ENCODE data around the gene ATP6V0A4. TPM values are rescaled to one million over a fixed set of nuclear protein-coding genes. Genes with fewer than 3 reads are reported as not detected.

ATP6V0A4 gene
- total RNA-seq, 2 donors from 2014 or later, result not detected

DNA sequence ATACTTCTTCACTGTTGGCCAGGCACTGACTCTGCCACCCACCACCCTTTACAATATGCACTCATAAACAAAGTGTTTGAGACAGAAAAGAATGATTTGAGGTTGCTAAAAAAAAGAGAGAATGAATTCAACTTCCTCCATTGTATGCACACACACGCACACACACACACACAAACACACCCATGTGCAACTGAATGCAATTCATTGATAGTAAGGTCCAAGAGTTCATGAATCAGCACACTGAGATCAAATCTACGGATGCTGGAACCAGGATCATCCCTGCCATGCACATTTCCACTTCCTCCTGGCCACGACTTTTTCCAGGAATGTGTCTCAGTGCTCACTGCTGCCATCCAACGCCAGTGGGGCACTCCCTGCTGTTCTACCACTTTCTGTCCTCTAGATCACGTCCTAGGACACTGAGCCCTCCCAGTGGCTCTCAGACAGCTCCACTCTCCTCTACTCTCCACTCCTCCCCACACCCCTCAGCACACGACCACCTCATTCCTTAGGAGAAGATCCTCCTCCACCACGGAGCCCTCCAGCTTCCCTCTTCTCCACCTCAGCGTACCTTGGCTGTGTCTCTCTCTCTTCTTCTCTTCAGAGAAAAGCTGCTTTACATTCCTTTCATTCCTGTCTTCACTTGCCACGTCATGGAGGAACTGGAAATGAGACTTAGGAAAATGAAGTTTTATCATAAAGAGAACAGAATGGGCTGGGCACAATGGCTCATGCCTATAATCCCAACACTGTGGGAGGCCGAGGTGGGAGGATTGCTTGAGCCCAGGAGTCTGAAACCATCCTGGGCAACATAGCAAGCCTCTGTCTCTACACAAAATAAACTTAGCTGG is 12.2 kb downstream of the ATP6V0A4 start:
- DNase-seq (no peak), ATAC-seq (no peak)
- intact Hi-C loops (cut with DNase I), result no loop called here
- Histone ChIP-seq H3K4me3 (no peak overlapping the region), H3K27ac (no peak overlapping the region), H3K9me3 (no peaks in the 10 kb centered on the region), H3K36me3 (replicated peaks in 1 of 2; ENCODE audit: insufficient read depth in 1 of 2, low read depth in 2 of 2) (no peaks in the 10 kb centered on the region), H3K4me1 (no peaks in the 10 kb centered on the region), H3K27me3 (no peaks in the 10 kb centered on the region)
- no peak for TF ChIP-seq CTCF (IDR thresholded peaks at IDR 0.05)
- no peak for TF ChIP-seq POLR2A (IDR thresholded peaks at IDR 0.05)
- 43 to 51% methylated on average over 10 of the region's 10 CpGs for WGBS, 2 donors

GRCh38 chr7:138784692-138785091 is 13.3 kb downstream of the ATP6V0A4 start:
- H3K9me3 ChIP-seq, result no peaks in the 10 kb centered on the region
- no peak overlapping the region for H3K27ac ChIP-seq
- H3K4me3 ChIP-seq, result no peak overlapping the region
- H3K27me3 ChIP-seq, result no peaks in the 10 kb centered on the region
- H3K4me1 ChIP-seq, result no peaks in the 10 kb centered on the region
- TF ChIP-seq POLR2A (IDR thresholded peaks at IDR 0.05), result no peak
- TF ChIP-seq CTCF (IDR thresholded peaks at IDR 0.05), result no peak
- no peaks in the 10 kb centered on the region for H3K36me3 ChIP-seq (replicated peaks in 1 of 2; ENCODE audit: insufficient read depth in 1 of 2, low read depth in 2 of 2)
- 61 to 71% methylated on average over 4 of the region's 4 CpGs for WGBS, 2 donors
- DNase-seq, result no peak
- intact Hi-C loops (cut with DNase I), result no loop called here
- no peak for ATAC-seq

GRCh38 chr7:138781004-138781403 is 17.0 kb downstream of the ATP6V0A4 start:
- no peaks in the 10 kb centered on the region for H3K27me3 ChIP-seq
- no peak overlapping the region for H3K4me3 ChIP-seq
- H3K4me1 ChIP-seq, result no peaks in the 10 kb centered on the region
- no peak for ATAC-seq
- H3K36me3 ChIP-seq (replicated peaks in 1 of 2; ENCODE audit: insufficient read depth in 1 of 2, low read depth in 2 of 2), result no peaks in the 10 kb centered on the region
- TF ChIP-seq POLR2A (IDR thresholded peaks at IDR 0.05) (no peak), CTCF (IDR thresholded peaks at IDR 0.05) (no peak)
- no peak for DNase-seq
- intact Hi-C loops (cut with DNase I), result no loop called here
- 76 to 79% methylated on average over 2 of the region's 2 CpGs for WGBS, 2 donors
- H3K27ac ChIP-seq, result no peak overlapping the region
- H3K9me3 ChIP-seq, result no peaks in the 10 kb centered on the region

- no peaks in the 10 kb centered on the region for H3K27me3 ChIP-seq
- no peak overlapping the region for H3K27ac ChIP-seq
- no peaks in the 10 kb centered on the region for H3K4me1 ChIP-seq
- TF ChIP-seq POLR2A (IDR thresholded peaks at IDR 0.05) (no peak), CTCF (IDR thresholded peaks at IDR 0.05) (no peak)
- intact Hi-C loops (cut with DNase I), result no loop called here
- ATAC-seq (no peak), DNase-seq (no peak)
- no peak overlapping the region for H3K4me3 ChIP-seq
- H3K36me3 ChIP-seq (replicated peaks in 1 of 2; ENCODE audit: insufficient read depth in 1 of 2, low read depth in 2 of 2), result no peaks in the 10 kb centered on the region
- WGBS, 2 donors, result 62 to 68% methylated on average over 10 of the region's 10 CpGs
- no peaks in the 10 kb centered on the region for H3K9me3 ChIP-seq
Observed at GRCh38 chr7:138776166-138776833, 21.7 kb downstream of the ATP6V0A4 start.
